Stomach (tissue), 9 donors: ENCODE data around the gene TCTN3. TPM values are rescaled to one million over a fixed set of nuclear protein-coding genes. Genes with fewer than 3 reads are reported as not detected.

Source experiments
- DNase-seq, 2 donors: peaks; one replicate each; pipeline versions ENCODE4 v3.0.0 to v3.0.0-alpha.2; 2013 to 2019
- H3K27ac ChIP-seq, 5 donors: fragments of 200-600 bp in 4 of 5; sonication (generic) in 4 of 5; one replicate each; pipeline ENCODE4 v1.5.1; 2013 to 2019; ENCODE audit warnings: mild to moderate bottlenecking in 1 of 5, moderate library complexity in 1 of 5
- H3K27me3 ChIP-seq, 3 donors: fragments of 200-600 bp; sonication (generic); one replicate each; pipeline ENCODE4 v1.5.1; 2017 to 2019; ENCODE audit warnings: mixed run types in 1 of 3
- H3K36me3 ChIP-seq, 4 donors: fragments of 200-600 bp; sonication (generic); 1 replicate in 3 of 4; 2 replicates in 1 of 4; pipeline ENCODE4 v1.5.1; 2016 to 2019
- H3K4me1 ChIP-seq, 4 donors: fragments of 200-600 bp; sonication (generic); one replicate each; pipeline ENCODE4 v1.5.1; 2016 to 2019
- H3K4me3 ChIP-seq, 4 donors: fragments of 200-600 bp; sonication (generic) in 3 of 4; one replicate each; pipeline ENCODE4 v1.5.1; 2016 to 2019; ENCODE audit warnings: mild to moderate bottlenecking in 1 of 4
- H3K9me3 ChIP-seq, 4 donors: fragments of 200-600 bp; sonication (generic); one replicate each; pipeline ENCODE4 v1.5.1; 2016 to 2019
- CTCF ChIP-seq, 7 experiments: fragments of 450-650 bp in 4 of 7; fragments of 200-600 bp in 3 of 7; sonication (generic) in 3 of 7; IDR thresholded peaks; one replicate each; pipeline ENCODE4 v1.5.1; 2016 to 2019; ENCODE audit warnings: antibody characterized with exemption in 7 of 7, control low read depth in 2 of 7, mild to moderate bottlenecking in 1 of 7
- EP300 ChIP-seq: sonication (generic); formaldehyde crosslinking; IDR thresholded peaks from one replicate; pipeline ENCODE4 v1.6.1; 2017; ENCODE audit warnings: antibody characterized with exemption
- POLR2A ChIP-seq, 4 donors: fragments of 450-650 bp; IDR thresholded peaks; one replicate each; pipeline ENCODE4 v1.6.1; 2016; ENCODE audit warnings: antibody characterized with exemption in 4 of 4, control low read depth in 2 of 4, mild to moderate bottlenecking in 1 of 4, moderate library complexity in 1 of 4
- POLR2AphosphoS5 ChIP-seq, 3 donors: sonication (generic); formaldehyde crosslinking; IDR thresholded peaks; one replicate each; pipeline ENCODE4 v1.6.1; 2016; ENCODE audit warnings: antibody characterized with exemption in 3 of 3
- WGBS, 5 donors: extraction: QIAGEN DNeasy Blood & Tissue Kit in 3 of 5; methylation state at CpG; one replicate each; pipeline versions ENCODE4 v1.1.5 to v1.1.7; 2013 to 2018; 5-methylcytosine and 5-hydroxymethylcytosine counted together
- intact Hi-C: fragments of 100-400 bp; cut with DNase I; formaldehyde crosslinking; loops from one replicate; pipeline ENCODE4 v1.15.1; 2023; ENCODE audit warnings: low total_unique reads
- polyA plus RNA-seq, 3 donors: library from polyadenylated mRNA; stranded (reverse); fragments of 200-250 nt; gene quantifications; one replicate each; pipeline ENCODE4 v1.2.3, GENCODE V29; 2013
- total RNA-seq, 5 donors: library from RNA; depleted of rRNA; stranded (reverse); fragments of >200 nt; gene quantifications; one replicate each; pipeline versions ENCODE4 v1.1.0 to v1.2.3, GENCODE V29; 2014 to 2016
- donor health status: healthy with polysubstance abuse.
- donor health status: Bipolar disorder and iron deficiency.
- donor health status: healthy.

TCTN3 gene
- total and polyA plus RNA-seq, 8 donors: 1.2 to 31.6 (median 9.7) TPM

- H3K9me3 ChIP-seq: no peaks in the 10 kb centered on the region
- no peak for DNase-seq
- WGBS, 5 donors: 46 to 71% (median 54%) methylated on average over 1 of the region's 1 CpG
- H3K27me3 ChIP-seq: no peaks in the 10 kb centered on the region
- no peak for TF ChIP-seq POLR2A (IDR thresholded peaks at IDR 0.05)
- no peak for TF ChIP-seq POLR2AphosphoS5 (IDR thresholded peaks at IDR 0.05)
- no peak for TF ChIP-seq EP300
- no peak for TF ChIP-seq CTCF (IDR thresholded peaks at IDR 0.05)
- intact Hi-C loops: no loop called here
- H3K4me1 ChIP-seq: peaks cover 0 to 12% (median 10%) of the 10 kb centered on the region in 4 donors
- no peak overlapping the region for H3K4me3 ChIP-seq
- H3K27ac ChIP-seq: no peak overlapping the region
- H3K36me3 ChIP-seq: peaks cover 34 to 90% (median 72%) of the 10 kb centered on the region in 4 donors
Observed at GRCh38 chr10:95644901-95645300, 48.8 kb downstream of the TCTN3 start.

GRCh38 chr10:95640891-95641315, 52.8 kb downstream of the TCTN3 start:
- 98 to 100% (median 100%) methylated on average over 1 of the region's 1 CpG for WGBS, 5 donors
- H3K4me1 ChIP-seq: peaks cover 0 to 5% (median 4%) of the 10 kb centered on the region in 4 donors
- no peaks in the 10 kb centered on the region for H3K27me3 ChIP-seq
- no peak overlapping the region for H3K27ac ChIP-seq
- no peaks in the 10 kb centered on the region for H3K9me3 ChIP-seq
- TF ChIP-seq EP300 (no peak), POLR2AphosphoS5 (IDR thresholded peaks at IDR 0.05) (no peak), CTCF (IDR thresholded peaks at IDR 0.05) (no peak), POLR2A (IDR thresholded peaks at IDR 0.05) (no peak)
- no peak overlapping the region for H3K4me3 ChIP-seq
- intact Hi-C loops: no loop called here
- peaks cover 25 to 94% (median 81%) of the 10 kb centered on the region in 4 donors for H3K36me3 ChIP-seq
- no peak for DNase-seq

- no peak for TF ChIP-seq POLR2A (IDR thresholded peaks at IDR 0.05)
- no peak for TF ChIP-seq CTCF (IDR thresholded peaks at IDR 0.05)
- TF ChIP-seq POLR2AphosphoS5 (IDR thresholded peaks at IDR 0.05): no peak
- TF ChIP-seq EP300: no peak
- 88 to 100% (median 96%) methylated on average over 4 of the region's 4 CpGs for whole genome bisulfite sequencing, 5 donors
Observed at GRCh38 chr10:95637911-95638310, 55.8 kb downstream of the TCTN3 start.

GRCh38 chr10:95637140-95637539, 56.6 kb downstream of the TCTN3 start:
- no peak for DNase-seq
- Histone ChIP-seq H3K27me3 (no peaks in the 10 kb centered on the region), H3K36me3 (peaks cover 49 to 100% (median 96%) of the 10 kb centered on the region in 4 donors), H3K27ac (no peak overlapping the region), H3K4me3 (no peak overlapping the region), H3K9me3 (no peaks in the 10 kb centered on the region), H3K4me1 (no peaks in the 10 kb centered on the region)
- intact Hi-C loops: no loop called here
- 89 to 97% (median 92%) methylated on average over 10 of the region's 10 CpGs for WGBS, 5 donors
- TF ChIP-seq CTCF (IDR thresholded peaks at IDR 0.05) (no peak), EP300 (no peak), POLR2A (IDR thresholded peaks at IDR 0.05) (no peak), POLR2AphosphoS5 (IDR thresholded peaks at IDR 0.05) (no peak)

More at GRCh38 chr10:95637911-95638310, 55.8 kb downstream of the TCTN3 start:
- no peak for DNase-seq
- Histone ChIP-seq H3K9me3 (no peaks in the 10 kb centered on the region), H3K27ac (no peak overlapping the region), H3K4me1 (no peaks in the 10 kb centered on the region), H3K4me3 (no peak overlapping the region), H3K27me3 (no peaks in the 10 kb centered on the region), H3K36me3 (peaks cover 49 to 100% (median 96%) of the 10 kb centered on the region in 4 donors)
- intact Hi-C loops: no loop called here
